K562 (cell line): ENCODE data around the gene GZMM. TPM values are rescaled to one million over a fixed set of nuclear protein-coding genes. Genes with fewer than 3 reads are reported as not detected.

Source experiments
- ETV1 ChIP-seq: fragments of 450-650 bp; conservative IDR thresholded peaks from 2 replicates; pipeline ENCODE4 v1.6.1; 2016; ENCODE audit warnings: missing genetic modification characterization, control low read depth, low read depth, missing compliant biosample characterization
- FOXP1 ChIP-seq: sonication (generic); formaldehyde crosslinking; IDR thresholded peaks from 2 replicates; pipeline ENCODE4 v1.8.0; 2022; ENCODE audit warnings: mild to moderate bottlenecking, missing genetic modification reagents
- GABPB1 ChIP-seq: sonication (generic); formaldehyde crosslinking; IDR thresholded peaks from 2 replicates; pipeline ENCODE4 v1.8.0; 2022; ENCODE audit warnings: mild to moderate bottlenecking, missing genetic modification reagents
- HLTF ChIP-seq: fragments of 450-650 bp; IDR thresholded peaks from 2 replicates; pipeline ENCODE4 v1.6.1; 2016
- HNRNPL ChIP-seq: fragments of 200-400 bp; formaldehyde crosslinking; IDR thresholded peaks from 2 replicates; pipeline ENCODE4 v1.6.1; 2017; ENCODE audit warnings: low read depth, mild to moderate bottlenecking, low read length
- KLF6 ChIP-seq: fragments of 250-450 bp; sonication (Bioruptor Pico); IDR thresholded peaks from 2 replicates; pipeline ENCODE4 v1.4.0; 2020; ENCODE audit warnings: mild to moderate bottlenecking, moderate library complexity, borderline replicate concordance
- POLR2B ChIP-seq: fragments of 450-650 bp; IDR thresholded peaks from 2 replicates; pipeline ENCODE4 v1.6.1; 2018; ENCODE audit warnings: low read depth; ENCODE audit not compliant: partially characterized antibody
- ZNF12 ChIP-seq: sonication (generic); formaldehyde crosslinking; IDR thresholded peaks from 2 replicates; pipeline ENCODE4 v1.4.0; 2020; ENCODE audit warnings: mild to moderate bottlenecking, missing genetic modification reagents
- ZNF175 ChIP-seq: fragments of 200-800 bp; sonication (Bioruptor generic); IDR thresholded peaks from 2 replicates; pipeline ENCODE4 v1.6.1; 2016; ENCODE audit warnings: low read depth, mild to moderate bottlenecking, missing genetic modification characterization, missing compliant biosample characterization
- ZNF197 ChIP-seq: fragments of 200-800 bp; sonication (Bioruptor generic); IDR thresholded peaks from 2 replicates; pipeline ENCODE4 v1.6.1; 2016; ENCODE audit warnings: low read depth, missing genetic modification characterization, missing compliant biosample characterization
- ZNF740 ChIP-seq, 3 experiments: fragments of 200-800 bp in 1 of 3; sonication (Bioruptor generic) in 1 of 3; sonication (generic) in 1 of 3; formaldehyde crosslinking in 1 of 3; IDR thresholded peaks; 2 replicates each; pipeline versions ENCODE4 v1.6.1 to v1.8.0; 2016 to 2022; ENCODE audit warnings: mild to moderate bottlenecking in 2 of 3, missing compliant biosample characterization in 2 of 3, missing genetic modification characterization in 2 of 3, missing genetic modification reagents in 1 of 3
- polyA plus RNA-seq, 8 experiments: library from polyadenylated mRNA; depleted of rRNA in 4 of 8; stranded (reverse) in 5 of 8; unstranded in 3 of 8; fragments of >200 nt; fragmentation: Nextera tagmentation in 2 of 8; fragmentation: Illumina TruSeq in 1 of 8; extraction: Ambion mirVana in 2 of 8; extraction: Trizol in 1 of 8; gene quantifications; 2 replicates each; pipeline versions ENCODE4 v1.2.1 to v1.2.3, GENCODE V29; 2011 to 2014; ENCODE audit warnings: inconsistent platforms in 1 of 8, missing spikeins in 1 of 8
- total RNA-seq, 7 experiments: library from RNA; depleted of rRNA in 6 of 7; stranded (reverse); fragments of >200 nt in 6 of 7; fragmentation: Illumina TruSeq in 2 of 7; extraction: Trizol in 2 of 7; gene quantifications; 2 replicates each; pipeline versions ENCODE4 v1.2.1 to v1.2.3, GENCODE V29; 2011 to 2021; ENCODE audit warnings: low replicate concordance in 1 of 7
- TF ChIP-seq, protein P1 (sequence below), 2 experiments: fragments of 450-650 bp in 1 of 2; sonication (generic) in 1 of 2; formaldehyde crosslinking in 1 of 2; IDR thresholded peaks; 2 replicates each; pipeline versions ENCODE4 v1.7.1 to v1.9.0; 2016 to 2022; ENCODE audit warnings: inconsistent platforms in 1 of 2, mild to moderate bottlenecking in 1 of 2, missing genetic modification reagents in 1 of 2

Gene GZMM
- total and polyA plus RNA-seq, 9 of the 15 experiments (the other 6 are each of a cell fraction or from before 2014, with no cell fraction given): 0.08 to 2.6 (median 0.70) TPM; not detected in 2

DNA sequence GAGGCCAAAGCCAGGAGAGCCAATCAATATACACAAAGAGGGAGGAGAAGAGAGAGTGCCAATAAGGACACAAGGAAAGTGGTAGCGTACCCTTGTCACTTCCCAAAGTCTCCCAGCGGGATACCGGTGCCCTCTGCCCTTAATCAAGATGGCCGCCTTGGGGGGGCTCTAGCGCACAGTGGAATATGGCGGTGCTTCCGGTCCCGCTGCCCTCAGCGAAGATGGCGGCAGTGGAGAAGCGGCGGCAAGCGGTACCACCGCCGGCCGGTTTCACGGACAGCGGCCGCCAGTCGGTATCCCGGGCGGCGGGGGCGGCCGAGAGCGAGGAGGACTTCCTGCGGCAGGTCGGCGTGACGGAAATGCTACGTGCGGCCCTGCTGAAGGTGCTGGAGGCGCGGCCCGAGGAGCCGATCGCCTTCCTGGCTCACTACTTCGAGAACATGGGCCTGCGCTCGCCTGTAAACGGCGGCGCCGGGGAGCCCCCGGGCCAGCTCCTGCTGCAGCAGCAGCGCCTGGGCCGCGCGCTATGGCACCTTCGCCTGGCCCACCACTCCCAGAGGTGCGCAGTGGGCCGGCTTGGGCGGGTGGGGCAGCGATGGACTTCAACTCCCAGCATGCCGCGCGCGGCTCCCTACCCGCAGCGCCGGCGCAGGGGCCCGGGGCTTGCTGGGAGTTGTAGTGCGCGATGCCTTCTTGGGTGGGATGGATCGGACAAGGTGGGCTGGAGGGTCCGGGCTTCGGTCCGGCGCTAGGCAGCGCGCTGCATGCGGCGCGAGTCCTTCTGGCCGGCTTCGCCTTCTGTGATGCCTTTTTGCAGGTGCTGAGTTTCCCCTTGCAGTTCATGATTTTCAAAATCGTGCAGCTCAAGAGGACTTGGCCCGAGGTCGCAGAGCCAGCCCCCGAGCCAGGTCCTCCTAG is 36.3 kb upstream of the GZMM start, which contains the start of gene TPGS1 (continued):
- TF ChIP-seq, protein P1, sequence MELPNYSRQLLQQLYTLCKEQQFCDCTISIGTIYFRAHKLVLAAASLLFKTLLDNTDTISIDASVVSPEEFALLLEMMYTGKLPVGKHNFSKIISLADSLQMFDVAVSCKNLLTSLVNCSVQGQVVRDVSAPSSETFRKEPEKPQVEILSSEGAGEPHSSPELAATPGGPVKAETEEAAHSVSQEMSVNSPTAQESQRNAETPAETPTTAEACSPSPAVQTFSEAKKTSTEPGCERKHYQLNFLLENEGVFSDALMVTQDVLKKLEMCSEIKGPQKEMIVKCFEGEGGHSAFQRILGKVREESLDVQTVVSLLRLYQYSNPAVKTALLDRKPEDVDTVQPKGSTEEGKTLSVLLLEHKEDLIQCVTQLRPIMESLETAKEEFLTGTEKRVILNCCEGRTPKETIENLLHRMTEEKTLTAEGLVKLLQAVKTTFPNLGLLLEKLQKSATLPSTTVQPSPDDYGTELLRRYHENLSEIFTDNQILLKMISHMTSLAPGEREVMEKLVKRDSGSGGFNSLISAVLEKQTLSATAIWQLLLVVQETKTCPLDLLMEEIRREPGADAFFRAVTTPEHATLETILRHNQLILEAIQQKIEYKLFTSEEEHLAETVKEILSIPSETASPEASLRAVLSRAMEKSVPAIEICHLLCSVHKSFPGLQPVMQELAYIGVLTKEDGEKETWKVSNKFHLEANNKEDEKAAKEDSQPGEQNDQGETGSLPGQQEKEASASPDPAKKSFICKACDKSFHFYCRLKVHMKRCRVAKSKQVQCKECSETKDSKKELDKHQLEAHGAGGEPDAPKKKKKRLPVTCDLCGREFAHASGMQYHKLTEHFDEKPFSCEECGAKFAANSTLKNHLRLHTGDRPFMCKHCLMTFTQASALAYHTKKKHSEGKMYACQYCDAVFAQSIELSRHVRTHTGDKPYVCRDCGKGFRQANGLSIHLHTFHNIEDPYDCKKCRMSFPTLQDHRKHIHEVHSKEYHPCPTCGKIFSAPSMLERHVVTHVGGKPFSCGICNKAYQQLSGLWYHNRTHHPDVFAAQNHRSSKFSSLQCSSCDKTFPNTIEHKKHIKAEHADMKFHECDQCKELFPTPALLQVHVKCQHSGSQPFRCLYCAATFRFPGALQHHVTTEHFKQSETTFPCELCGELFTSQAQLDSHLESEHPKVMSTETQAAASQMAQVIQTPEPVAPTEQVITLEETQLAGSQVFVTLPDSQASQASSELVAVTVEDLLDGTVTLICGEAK (IDR thresholded peaks at IDR 0.05): peak; percentile 97
- TF ChIP-seq, protein P1 (CRISPR knock-in tag; IDR thresholded peaks at IDR 0.05): no peak
- peak; percentile 99 for TF ChIP-seq ZNF197 (CRISPR knock-in tag)
- TF ChIP-seq POLR2B: peak; percentile 72
- TF ChIP-seq HNRNPL: peak; percentile 59; the same call in 1 of the 2 replicates
- 0 out of 2 replicates have a peak, but pooled peaks have one; percentile 37 for TF ChIP-seq ZNF12 (CRISPR knock-in tag)
- TF ChIP-seq ZNF175 (CRISPR knock-in tag): peak; percentile 97
- TF ChIP-seq ZNF740 (CRISPR knock-in tag; IDR thresholded peaks at IDR 0.05): peak; percentile 100
- peak in 1 of 2 experiments; percentile 99; a peak in 2 of 4 replicates for TF ChIP-seq ZNF740 (tag; IDR thresholded peaks at IDR 0.05)
- peak; percentile 99 for TF ChIP-seq GABPB1 (CRISPR knock-in tag)
- TF ChIP-seq ETV1 (tag): peak; percentile 92
- peak; percentile 81 for TF ChIP-seq KLF6
- TF ChIP-seq HLTF: 0 out of 2 replicates have a peak, but pooled peaks have one; percentile 22
- TF ChIP-seq FOXP1 (CRISPR knock-in tag): peak; percentile 64; the same call in 1 of the 2 replicates
